ENCODE results near the gene CSNK1A1.

CSNK1A1 gene

DNA sequence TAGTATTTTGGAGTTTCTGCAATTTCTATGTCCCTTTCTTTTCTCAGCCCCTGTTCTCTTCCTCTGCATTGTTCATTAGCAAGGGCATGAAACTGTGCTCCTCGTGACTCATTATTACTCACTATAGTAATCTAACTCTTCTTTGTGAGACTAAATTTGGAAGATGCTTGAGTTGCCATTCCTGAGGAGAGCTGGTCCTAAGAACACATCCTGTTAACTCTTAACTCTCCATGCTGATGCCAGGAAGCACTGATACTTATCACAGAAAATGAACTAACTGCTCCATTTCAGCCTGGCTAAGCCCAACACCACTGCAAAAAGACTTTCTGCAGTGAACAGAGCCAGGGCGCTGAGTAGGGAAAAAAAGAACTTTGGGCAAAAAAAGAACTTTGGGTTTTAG, 10.6 kb upstream of the CSNK1A1 start:
- TF ChIP-seq, protein P1, sequence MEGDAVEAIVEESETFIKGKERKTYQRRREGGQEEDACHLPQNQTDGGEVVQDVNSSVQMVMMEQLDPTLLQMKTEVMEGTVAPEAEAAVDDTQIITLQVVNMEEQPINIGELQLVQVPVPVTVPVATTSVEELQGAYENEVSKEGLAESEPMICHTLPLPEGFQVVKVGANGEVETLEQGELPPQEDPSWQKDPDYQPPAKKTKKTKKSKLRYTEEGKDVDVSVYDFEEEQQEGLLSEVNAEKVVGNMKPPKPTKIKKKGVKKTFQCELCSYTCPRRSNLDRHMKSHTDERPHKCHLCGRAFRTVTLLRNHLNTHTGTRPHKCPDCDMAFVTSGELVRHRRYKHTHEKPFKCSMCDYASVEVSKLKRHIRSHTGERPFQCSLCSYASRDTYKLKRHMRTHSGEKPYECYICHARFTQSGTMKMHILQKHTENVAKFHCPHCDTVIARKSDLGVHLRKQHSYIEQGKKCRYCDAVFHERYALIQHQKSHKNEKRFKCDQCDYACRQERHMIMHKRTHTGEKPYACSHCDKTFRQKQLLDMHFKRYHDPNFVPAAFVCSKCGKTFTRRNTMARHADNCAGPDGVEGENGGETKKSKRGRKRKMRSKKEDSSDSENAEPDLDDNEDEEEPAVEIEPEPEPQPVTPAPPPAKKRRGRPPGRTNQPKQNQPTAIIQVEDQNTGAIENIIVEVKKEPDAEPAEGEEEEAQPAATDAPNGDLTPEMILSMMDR (IDR thresholded peaks at IDR 0.05; ENCODE audit: borderline replicate concordance, control extremely low read depth, extremely low read depth, insufficient read depth, missing control alignments): no peak
- in situ Hi-C loops (cut with MboI; ENCODE audit: low sequenced_read_pairs, unreplicated experiment): loop anchor here (10.0 kb wide), 2 partner anchors 107 to 187 kb away; partner anchors contain the start of gene IL17B
- no peak for DNase-seq (ENCODE audit: low spot score)

DNA sequence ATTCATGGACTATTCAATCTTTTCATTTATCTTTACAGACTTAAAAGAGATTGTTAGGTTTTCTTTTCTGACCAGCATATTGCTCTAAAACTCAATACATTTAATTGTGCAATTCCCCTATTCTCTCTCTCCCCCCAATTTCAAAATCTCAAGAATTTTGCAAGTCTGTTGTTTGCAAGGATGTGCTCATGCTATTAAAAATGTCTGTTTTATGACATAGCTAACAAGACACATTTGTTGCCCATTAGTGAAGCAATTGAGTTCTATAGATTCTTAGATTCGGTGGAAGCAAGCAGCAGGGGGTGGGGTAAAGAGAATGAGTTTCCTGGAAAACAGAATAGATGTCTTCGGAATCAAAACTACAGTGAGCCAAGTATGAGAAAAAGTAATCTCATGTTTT, 8.5 kb upstream of the CSNK1A1 start:
- in situ Hi-C loops (cut with MboI; ENCODE audit: low sequenced_read_pairs, unreplicated experiment): loop anchor here (10.0 kb wide), 2 partner anchors 105 to 185 kb away; partner anchors contain the start of gene IL17B
- no peak for DNase-seq (ENCODE audit: low spot score)
- TF ChIP-seq, protein P1 (IDR thresholded peaks at IDR 0.05; ENCODE audit: borderline replicate concordance, control extremely low read depth, extremely low read depth, insufficient read depth, missing control alignments): no peak

DNA sequence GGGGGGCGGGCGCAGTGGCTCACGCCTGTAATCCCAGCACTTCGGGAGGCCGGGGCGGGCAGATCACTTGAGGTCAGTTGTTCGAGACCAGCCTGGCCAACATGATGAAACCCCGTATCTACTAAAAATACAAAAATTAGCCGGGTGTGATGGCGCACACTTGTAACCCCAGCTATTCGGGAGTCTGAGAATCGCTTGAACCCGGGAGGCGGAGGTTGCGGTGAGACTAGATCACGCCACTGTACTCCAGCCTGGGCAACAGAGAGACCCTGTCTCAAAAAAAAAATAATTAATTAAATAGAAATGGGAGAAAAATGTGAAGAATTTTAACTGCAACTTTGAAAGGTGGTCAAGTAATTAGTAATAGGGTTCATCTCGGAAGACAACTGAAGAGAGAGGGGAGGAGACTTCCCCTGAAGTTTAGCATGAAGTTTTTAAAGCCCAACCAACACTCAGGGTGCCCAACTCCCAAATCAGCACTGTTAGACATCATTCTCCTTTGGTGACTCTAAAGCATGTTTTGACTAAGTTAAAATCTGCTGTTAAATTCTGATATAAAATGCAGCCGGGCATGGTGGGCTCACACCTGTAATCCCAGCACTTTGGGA, 1.4 kb upstream of the CSNK1A1 start:
- DNase-seq (ENCODE audit: low spot score): no peak
- TF ChIP-seq, protein P1 (IDR thresholded peaks at IDR 0.05; ENCODE audit: borderline replicate concordance, control extremely low read depth, extremely low read depth, insufficient read depth, missing control alignments): no peak
- in situ Hi-C loops (cut with MboI; ENCODE audit: low sequenced_read_pairs, unreplicated experiment): no loop called here

DNA sequence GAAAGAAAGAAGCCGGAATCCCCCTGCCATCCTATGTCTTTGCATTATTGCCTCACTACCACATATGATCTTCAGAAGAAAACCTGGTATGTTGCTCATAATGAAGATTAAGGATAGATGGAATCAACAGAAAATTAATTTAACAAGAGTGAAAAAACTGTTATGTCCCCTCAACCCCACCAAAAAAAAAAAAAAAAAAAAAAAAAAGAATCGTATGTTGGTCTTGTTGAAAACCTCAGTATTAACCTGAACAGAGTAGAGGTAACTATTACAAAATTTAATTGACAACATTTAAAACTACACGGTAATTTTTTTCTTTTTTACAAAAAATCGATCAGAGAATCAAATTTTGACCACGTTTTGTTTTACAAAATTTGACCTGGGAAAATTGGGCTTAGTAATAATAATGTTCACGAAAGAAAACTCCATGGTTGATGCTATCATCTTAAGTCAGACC, 827 bp upstream of the CSNK1A1 start:
- TF ChIP-seq, protein P1 (IDR thresholded peaks at IDR 0.05; ENCODE audit: borderline replicate concordance, control extremely low read depth, extremely low read depth, insufficient read depth, missing control alignments): no peak
- in situ Hi-C loops (cut with MboI; ENCODE audit: low sequenced_read_pairs, unreplicated experiment): no loop called here
- no peak for DNase-seq (ENCODE audit: low spot score)

DNA sequence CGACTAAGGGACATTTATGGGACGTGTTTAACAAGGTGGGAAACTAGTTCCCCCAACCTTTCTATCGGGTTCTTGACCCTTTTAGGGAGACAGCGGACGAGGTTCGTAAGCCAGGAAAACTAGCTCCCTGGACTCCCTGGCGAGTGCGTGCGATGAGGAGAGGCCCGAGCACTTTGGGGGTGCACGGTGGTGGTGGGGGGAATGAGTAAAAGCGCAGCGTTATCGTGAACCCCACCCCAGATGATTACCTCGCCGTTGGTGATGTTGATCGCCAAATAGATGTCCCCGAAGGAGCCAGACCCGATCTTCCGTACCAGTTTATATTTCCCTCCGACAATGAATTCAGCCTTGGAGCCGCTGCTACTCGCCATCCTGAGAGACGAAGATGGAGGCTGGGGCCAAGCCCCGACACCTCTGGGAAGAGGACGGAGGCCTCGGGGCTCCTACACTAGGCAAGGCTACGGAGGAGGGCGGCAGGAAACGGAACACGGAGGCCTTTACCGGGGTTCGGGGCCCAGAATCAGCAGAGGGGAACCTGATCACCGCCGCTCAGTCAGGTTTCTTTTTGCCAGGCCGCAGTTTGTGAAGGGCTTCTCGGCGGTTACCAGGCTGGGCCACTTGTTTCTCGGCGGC, 529 bp downstream of the CSNK1A1 start:
- TF ChIP-seq, protein P1 (IDR thresholded peaks at IDR 0.05; ENCODE audit: borderline replicate concordance, control extremely low read depth, extremely low read depth, insufficient read depth, missing control alignments): no peak
- in situ Hi-C loops (cut with MboI; ENCODE audit: low sequenced_read_pairs, unreplicated experiment): no loop called here
- peak; percentile 33 for DNase-seq (ENCODE audit: low spot score)

DNA sequence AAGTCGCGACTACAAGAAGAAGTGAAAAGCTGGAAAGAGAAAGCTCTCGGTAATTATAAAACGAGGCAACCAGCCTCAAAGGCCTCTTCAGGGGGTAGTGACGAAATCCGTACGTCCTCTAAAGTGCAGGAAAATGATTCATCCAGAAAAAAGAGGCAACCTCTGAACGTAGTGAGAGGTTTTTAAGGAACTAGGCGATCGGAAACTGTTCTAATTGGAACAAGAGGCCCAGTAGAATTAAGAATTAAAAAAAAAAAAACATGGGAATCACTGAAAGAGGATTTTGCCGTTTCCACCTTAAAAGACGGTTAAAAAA, 1.0 kb downstream of the CSNK1A1 start:
- in situ Hi-C loops (cut with MboI; ENCODE audit: low sequenced_read_pairs, unreplicated experiment): no loop called here
- TF ChIP-seq, protein P1 (IDR thresholded peaks at IDR 0.05; ENCODE audit: borderline replicate concordance, control extremely low read depth, extremely low read depth, insufficient read depth, missing control alignments): no peak
- no peak for DNase-seq (ENCODE audit: low spot score)
